Activated CD4-positive, alpha-beta T cell treated with anti-CD3 and anti-CD28 coated beads for 36 hours (primary cell): Measurements from ENCODE around the gene LMNTD1. TPM values are rescaled to one million over a fixed set of nuclear protein-coding genes. Genes with fewer than 3 reads are reported as not detected.

Experiments
- ATAC-seq: fragments of 200-7000 bp; cut with Tn5 transposase; one replicate; pipeline ENCODE4 v1.10.0; 2021; ENCODE audit warnings: mild to moderate bottlenecking, moderate library complexity
- CTCF ChIA-PET: fragments of 350-600 bp; sonication (Branson Sonifier 250); formaldehyde crosslinking; loops from one replicate; lab custom pipeline; 2021; ENCODE audit warnings: antibody characterized with exemption; lab: Charles Lee
- POLR2A ChIA-PET: fragments of 350-600 bp; sonication (Branson Sonifier 250); formaldehyde crosslinking; loops from one replicate; lab custom pipeline; 2021; ENCODE audit warnings: antibody characterized with exemption, inconsistent platforms; lab: Charles Lee
- DNase-seq: peaks from one replicate; pipeline ENCODE4 v3.0.0-alpha.2; 2020
- H3K27ac Mint-ChIP-seq: one replicate; pipeline ENCODE4 v1.8.0; 2021; ENCODE audit warnings: mixed read lengths
- H3K27me3 Mint-ChIP-seq: one replicate; pipeline ENCODE4 v1.8.0; 2021; ENCODE audit warnings: mixed read lengths
- H3K36me3 Mint-ChIP-seq: one replicate; pipeline ENCODE4 v1.8.0; 2021; ENCODE audit warnings: low read depth, mixed read lengths
- H3K4me1 Mint-ChIP-seq: one replicate; pipeline ENCODE4 v1.8.0; 2021; ENCODE audit warnings: mixed read lengths
- H3K4me3 Mint-ChIP-seq: one replicate; pipeline ENCODE4 v1.8.0; 2021; ENCODE audit warnings: mild to moderate bottlenecking, moderate library complexity, mixed read lengths
- H3K9me3 Mint-ChIP-seq: one replicate; pipeline ENCODE4 v1.8.0; 2021; ENCODE audit warnings: low read depth, mixed read lengths
- intact Hi-C, 2 experiments: fragments of 100-400 bp; cut with DNase I in 1 of 2; cut with micrococcal nuclease in 1 of 2; formaldehyde crosslinking; loops; one replicate each; pipeline versions ENCODE4 v1.14.2 to v1.15.1; 2022 to 2024; cut with DNase I, micrococcal nuclease
- total RNA-seq, 2 experiments: library from RNA; stranded (reverse); gene quantifications; one replicate each; pipeline ENCODE4 v1.2.3, GENCODE V29; 2021

The LMNTD1 gene
- total RNA-seq, 2 experiments from 2014 or later, result not detected

DNA sequence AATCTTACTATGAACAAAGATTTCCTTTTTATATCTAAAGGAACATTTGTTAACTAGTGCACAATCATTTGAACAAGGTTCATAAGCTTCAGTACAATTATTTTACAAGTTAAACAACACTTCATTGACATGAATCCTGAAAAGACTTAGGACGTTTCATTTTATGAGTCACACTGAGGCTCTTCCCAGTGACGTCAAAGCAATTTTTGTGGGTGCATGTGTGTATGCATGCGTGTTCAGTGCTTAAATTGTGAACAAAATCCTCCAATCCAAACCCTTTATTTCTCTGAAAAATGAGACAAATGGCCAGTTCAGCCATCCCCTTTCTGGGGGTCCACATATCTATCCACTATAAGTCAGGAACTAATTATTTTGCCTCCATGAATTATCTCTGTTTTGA is 2.9 kb downstream of the LMNTD1 start:
- Mint-ChIP-seq H3K4me1 (peaks cover 4% of the 10 kb centered on the region), H3K9me3 (no peaks in the 10 kb centered on the region), H3K27ac (no peak overlapping the region), H3K4me3 (no peak overlapping the region), H3K36me3 (no peaks in the 10 kb centered on the region), H3K27me3 (no peaks in the 10 kb centered on the region)
- ChIA-PET POLR2A (no interaction called here), CTCF (no interaction called here)
- ATAC-seq (no peak), DNase-seq (no peak)
- intact Hi-C loops, result no loop called here

GRCh38 chr12:25549120-25549519 is 4.0 kb downstream of the LMNTD1 start:
- ChIA-PET POLR2A (no interaction called here), CTCF (no interaction called here)
- Mint-ChIP-seq H3K4me3 (no peak overlapping the region), H3K27me3 (no peaks in the 10 kb centered on the region), H3K36me3 (no peaks in the 10 kb centered on the region), H3K4me1 (peaks cover under 1% of the 10 kb centered on the region), H3K9me3 (no peaks in the 10 kb centered on the region), H3K27ac (no peak overlapping the region)
- intact Hi-C loops, result no loop called here
- no peak for DNase-seq
- ATAC-seq, result no peak

DNA sequence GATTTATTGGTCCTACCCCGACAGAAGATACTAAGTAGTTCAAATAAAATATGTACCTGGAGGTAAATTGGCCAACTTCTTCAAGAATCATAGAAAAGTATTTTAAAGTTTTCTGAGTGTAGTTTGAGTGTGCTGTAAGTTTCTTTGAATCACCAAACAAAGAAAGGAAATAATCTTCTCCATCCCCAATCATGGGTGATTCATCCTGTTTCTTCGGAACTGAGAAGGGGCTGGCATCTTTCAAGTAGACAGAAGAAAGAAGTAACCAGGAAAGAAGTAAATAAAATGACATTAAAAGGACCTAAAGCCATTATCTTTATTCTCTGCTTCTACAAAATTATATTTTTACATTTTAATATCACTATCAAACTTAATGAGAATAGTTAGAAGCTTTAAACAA is 6.8 kb downstream of the LMNTD1 start:
- Mint-ChIP-seq H3K4me1 (no peaks in the 10 kb centered on the region), H3K27ac (no peak overlapping the region), H3K9me3 (no peaks in the 10 kb centered on the region), H3K4me3 (no peak overlapping the region), H3K36me3 (no peaks in the 10 kb centered on the region), H3K27me3 (no peaks in the 10 kb centered on the region)
- DNase-seq, result no peak
- ATAC-seq, result no peak
- intact Hi-C loops, result no loop called here
- POLR2A ChIA-PET, result no interaction called here
- CTCF ChIA-PET, result interaction anchor here (0.6 kb wide), 1 partner anchor 110 kb away, joined by 3 read pairs; no protein-coding TSS in a partner anchor

DNA sequence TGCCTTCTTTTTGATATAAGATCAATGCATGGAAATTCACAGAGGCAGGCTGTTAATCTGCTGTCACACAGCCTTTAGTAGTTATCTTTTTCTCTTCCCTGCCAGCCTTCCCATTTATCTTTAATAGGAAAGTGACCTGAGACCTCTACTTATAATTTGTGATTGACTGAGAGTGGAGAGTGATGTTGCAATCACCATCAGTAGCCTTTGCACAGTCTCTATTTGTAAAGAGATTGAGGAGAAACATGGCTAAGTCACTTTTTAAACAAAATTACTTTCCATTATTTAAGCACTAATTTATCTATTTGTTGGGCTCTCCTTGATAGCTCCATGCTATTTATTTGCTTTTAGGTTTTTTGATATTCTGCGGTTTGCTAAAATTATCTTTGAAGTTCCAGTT is 19.9 kb downstream of the LMNTD1 start:
- Mint-ChIP-seq H3K36me3 (no peaks in the 10 kb centered on the region), H3K27ac (no peak overlapping the region), H3K4me1 (no peaks in the 10 kb centered on the region), H3K9me3 (peaks cover 3% of the 10 kb centered on the region), H3K4me3 (no peak overlapping the region), H3K27me3 (peaks cover 2% of the 10 kb centered on the region)
- intact Hi-C loops, result no loop called here
- no peak for ATAC-seq
- POLR2A ChIA-PET, result no interaction called here
- CTCF ChIA-PET, result no interaction called here
- no peak for DNase-seq

GRCh38 chr12:25531502-25532052 is 21.5 kb downstream of the LMNTD1 start:
- Mint-ChIP-seq H3K9me3 (peaks cover 3% of the 10 kb centered on the region), H3K36me3 (no peaks in the 10 kb centered on the region), H3K27ac (no peak overlapping the region), H3K27me3 (peaks cover 2% of the 10 kb centered on the region), H3K4me3 (no peak overlapping the region), H3K4me1 (no peaks in the 10 kb centered on the region)
- intact Hi-C loops, result no loop called here
- ATAC-seq, result no peak
- no peak for DNase-seq
- ChIA-PET CTCF (interaction anchor here (0.5 kb wide), 1 partner anchor 37 kb away, joined by 3 read pairs; no protein-coding TSS in a partner anchor), POLR2A (no interaction called here)

GRCh38 chr12:25529738-25530137 is 23.3 kb downstream of the LMNTD1 start:
- ChIA-PET POLR2A (no interaction called here), CTCF (no interaction called here)
- Mint-ChIP-seq H3K9me3 (no peaks in the 10 kb centered on the region), H3K27ac (no peak overlapping the region), H3K4me1 (no peaks in the 10 kb centered on the region), H3K4me3 (no peak overlapping the region), H3K36me3 (no peaks in the 10 kb centered on the region), H3K27me3 (no peaks in the 10 kb centered on the region)
- ATAC-seq (no peak), DNase-seq (no peak)
- intact Hi-C loops, result no loop called here

DNA sequence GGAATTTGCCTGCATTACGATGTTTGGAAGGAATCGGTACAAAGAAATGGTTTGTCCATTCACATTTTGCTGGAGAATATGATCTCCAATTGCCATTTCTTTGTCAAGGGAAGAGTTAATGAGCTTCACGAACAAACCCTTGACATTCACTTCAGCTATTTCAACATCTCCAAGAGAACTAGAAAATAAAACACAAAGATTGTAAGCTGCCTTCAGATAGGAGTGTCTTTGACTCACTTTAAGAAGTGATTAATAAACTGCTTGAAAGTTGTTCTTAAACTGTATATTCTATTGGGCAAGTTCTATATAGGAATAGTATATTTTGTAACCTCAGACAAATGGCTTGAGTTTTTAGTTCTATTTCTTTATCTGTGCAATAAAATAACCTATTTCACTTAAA is 26.3 kb downstream of the LMNTD1 start:
- no peak for DNase-seq
- H3K27me3 Mint-ChIP-seq, result no peaks in the 10 kb centered on the region
- ChIA-PET CTCF (interaction anchor here (0.6 kb wide), 1 partner anchor 1872 kb away, joined by 3 read pairs; no protein-coding TSS in a partner anchor), POLR2A (no interaction called here)
- no peaks in the 10 kb centered on the region for H3K9me3 Mint-ChIP-seq
- H3K36me3 Mint-ChIP-seq, result no peaks in the 10 kb centered on the region
- no peaks in the 10 kb centered on the region for H3K4me1 Mint-ChIP-seq
- no peak overlapping the region for H3K27ac Mint-ChIP-seq
- intact Hi-C loops, result no loop called here
- no peak overlapping the region for H3K4me3 Mint-ChIP-seq
- ATAC-seq, result no peak

- Mint-ChIP-seq H3K4me1 (no peaks in the 10 kb centered on the region), H3K27me3 (no peaks in the 10 kb centered on the region), H3K27ac (no peak overlapping the region), H3K9me3 (no peaks in the 10 kb centered on the region), H3K36me3 (no peaks in the 10 kb centered on the region), H3K4me3 (no peak overlapping the region)
- ATAC-seq, result no peak
- ChIA-PET POLR2A (no interaction called here), CTCF (no interaction called here)
- DNase-seq, result no peak
- intact Hi-C loops, result loop anchor here in 1 of 2 experiments (5.0 kb wide), 1 partner anchor 52 kb away; no protein-coding TSS in a partner anchor
These were observed 28.7 kb downstream of the LMNTD1 start for GRCh38 chr12:25524366-25524765.

GRCh38 chr12:25521625-25522256 is 31.3 kb downstream of the LMNTD1 start:
- Mint-ChIP-seq H3K4me1 (peaks cover 3% of the 10 kb centered on the region), H3K27ac (no peak overlapping the region), H3K9me3 (no peaks in the 10 kb centered on the region), H3K27me3 (no peaks in the 10 kb centered on the region), H3K4me3 (no peak overlapping the region), H3K36me3 (no peaks in the 10 kb centered on the region)
- DNase-seq (no peak), ATAC-seq (no peak)
- intact Hi-C loops, result loop anchor here in 1 of 2 experiments (5.0 kb wide), 1 partner anchor 49 kb away; no protein-coding TSS in a partner anchor
- CTCF ChIA-PET, result no interaction called here
- POLR2A ChIA-PET, result no interaction called here

- no peak overlapping the region for H3K27ac Mint-ChIP-seq
- ChIA-PET CTCF (no interaction called here), POLR2A (no interaction called here)
- DNase-seq (no peak), ATAC-seq (peak; percentile 74)
- H3K27me3 Mint-ChIP-seq, result no peaks in the 10 kb centered on the region
- H3K4me1 Mint-ChIP-seq, result peaks cover 3% of the 10 kb centered on the region
- H3K9me3 Mint-ChIP-seq, result no peaks in the 10 kb centered on the region
- H3K4me3 Mint-ChIP-seq, result no peak overlapping the region
- no peaks in the 10 kb centered on the region for H3K36me3 Mint-ChIP-seq
- intact Hi-C loops, result no loop called here
These were observed 34.6 kb downstream of the LMNTD1 start for GRCh38 chr12:25518512-25518911.

DNA sequence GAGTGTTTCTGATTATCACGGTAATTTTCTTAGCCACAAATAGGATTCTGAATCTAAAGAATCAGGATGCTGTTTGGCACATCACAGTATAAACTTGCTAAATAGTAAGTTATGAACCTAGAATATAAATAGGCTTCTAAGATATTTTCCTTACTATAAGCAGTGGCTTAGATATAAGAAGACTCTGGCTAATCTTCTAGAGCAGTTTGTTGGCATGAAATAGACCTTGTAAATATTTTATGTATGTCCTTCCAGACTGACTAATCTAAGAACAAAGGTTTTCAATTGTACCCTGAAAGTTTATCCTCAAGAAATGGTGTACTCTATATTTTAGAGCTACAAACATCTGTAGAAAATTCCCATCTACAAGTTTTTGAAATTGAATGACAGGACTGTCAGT is 48.3 kb downstream of the LMNTD1 start:
- no peak overlapping the region for H3K27ac Mint-ChIP-seq
- POLR2A ChIA-PET, result no interaction called here
- intact Hi-C loops, result no loop called here
- no peaks in the 10 kb centered on the region for H3K4me1 Mint-ChIP-seq
- no peak for DNase-seq
- CTCF ChIA-PET, result no interaction called here
- no peaks in the 10 kb centered on the region for H3K27me3 Mint-ChIP-seq
- H3K36me3 Mint-ChIP-seq, result no peaks in the 10 kb centered on the region
- H3K4me3 Mint-ChIP-seq, result no peak overlapping the region
- no peaks in the 10 kb centered on the region for H3K9me3 Mint-ChIP-seq
- ATAC-seq, result no peak

DNA sequence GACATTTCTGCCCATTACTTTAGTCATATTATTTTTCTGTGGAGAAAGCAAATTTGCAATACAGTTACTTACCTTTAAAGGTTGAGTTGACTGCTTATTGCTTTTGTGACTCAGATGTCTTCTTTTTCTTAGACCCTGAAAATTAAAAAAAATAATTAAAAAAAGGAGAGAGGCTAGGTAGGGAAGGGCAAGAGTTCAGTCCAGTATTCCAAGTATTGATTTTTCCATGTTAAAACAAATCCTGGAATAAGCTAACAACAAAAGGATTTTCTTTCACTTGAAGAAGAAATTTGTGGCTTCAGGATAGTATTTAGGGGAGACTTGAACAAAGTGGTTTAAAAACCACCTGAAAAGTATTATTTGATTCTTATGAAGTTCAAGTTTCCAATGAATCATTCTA is 49.4 kb downstream of the LMNTD1 start:
- H3K36me3 Mint-ChIP-seq, result no peaks in the 10 kb centered on the region
- H3K27me3 Mint-ChIP-seq, result no peaks in the 10 kb centered on the region
- no peak for DNase-seq
- H3K9me3 Mint-ChIP-seq, result no peaks in the 10 kb centered on the region
- H3K4me1 Mint-ChIP-seq, result no peaks in the 10 kb centered on the region
- CTCF ChIA-PET, result interaction anchor here (1.0 kb wide), 1 partner anchor 19 kb away, joined by 4 read pairs; no protein-coding TSS in a partner anchor
- H3K27ac Mint-ChIP-seq, result no peak overlapping the region
- no peak overlapping the region for H3K4me3 Mint-ChIP-seq
- intact Hi-C loops, result no loop called here
- POLR2A ChIA-PET, result no interaction called here
- ATAC-seq, result no peak
